ENCODE results near the gene AK1.

DNA sequence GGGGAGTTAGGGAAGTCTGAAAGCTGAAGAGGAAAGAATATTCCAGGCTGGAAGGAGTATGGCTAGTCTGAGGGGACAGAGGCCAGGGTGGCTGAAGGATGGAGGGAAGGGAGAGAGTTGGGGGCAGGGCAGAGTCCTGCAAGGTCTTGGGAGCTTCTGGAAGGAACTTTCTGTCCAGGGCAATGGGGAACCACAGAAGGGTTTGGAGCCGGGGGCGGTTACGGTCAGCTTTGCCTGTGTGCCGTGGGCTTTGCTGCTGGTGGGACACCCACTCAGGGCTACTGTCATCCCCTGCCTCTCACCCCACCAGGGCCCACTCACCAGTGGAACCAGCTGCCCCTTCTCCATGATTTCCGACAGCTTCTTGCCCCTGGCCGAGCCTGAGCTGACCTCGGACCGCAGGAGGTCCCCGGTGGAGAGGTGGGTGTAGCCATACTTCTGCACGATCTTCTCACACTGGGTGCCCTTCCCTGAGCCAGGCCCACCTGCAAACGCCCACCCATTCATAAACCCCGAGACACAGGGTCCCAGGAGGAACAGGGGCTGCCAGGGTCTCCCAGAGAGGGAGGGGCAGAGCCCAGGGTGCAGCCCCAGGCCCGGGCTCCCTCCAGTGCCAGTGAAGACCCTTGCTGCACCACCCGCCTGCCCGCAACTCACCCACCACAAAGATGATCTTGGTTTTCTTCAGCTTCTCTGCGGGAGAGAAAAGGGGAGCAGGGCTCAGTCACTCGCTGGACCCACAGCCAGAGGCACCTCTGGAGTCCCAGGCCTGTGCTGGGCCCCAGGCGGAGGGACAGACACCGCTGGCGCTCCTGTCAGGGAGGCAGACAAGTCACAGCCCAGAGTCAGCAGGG is 4.9 kb downstream of the AK1 start:
- TF ChIP-seq, protein P1, sequence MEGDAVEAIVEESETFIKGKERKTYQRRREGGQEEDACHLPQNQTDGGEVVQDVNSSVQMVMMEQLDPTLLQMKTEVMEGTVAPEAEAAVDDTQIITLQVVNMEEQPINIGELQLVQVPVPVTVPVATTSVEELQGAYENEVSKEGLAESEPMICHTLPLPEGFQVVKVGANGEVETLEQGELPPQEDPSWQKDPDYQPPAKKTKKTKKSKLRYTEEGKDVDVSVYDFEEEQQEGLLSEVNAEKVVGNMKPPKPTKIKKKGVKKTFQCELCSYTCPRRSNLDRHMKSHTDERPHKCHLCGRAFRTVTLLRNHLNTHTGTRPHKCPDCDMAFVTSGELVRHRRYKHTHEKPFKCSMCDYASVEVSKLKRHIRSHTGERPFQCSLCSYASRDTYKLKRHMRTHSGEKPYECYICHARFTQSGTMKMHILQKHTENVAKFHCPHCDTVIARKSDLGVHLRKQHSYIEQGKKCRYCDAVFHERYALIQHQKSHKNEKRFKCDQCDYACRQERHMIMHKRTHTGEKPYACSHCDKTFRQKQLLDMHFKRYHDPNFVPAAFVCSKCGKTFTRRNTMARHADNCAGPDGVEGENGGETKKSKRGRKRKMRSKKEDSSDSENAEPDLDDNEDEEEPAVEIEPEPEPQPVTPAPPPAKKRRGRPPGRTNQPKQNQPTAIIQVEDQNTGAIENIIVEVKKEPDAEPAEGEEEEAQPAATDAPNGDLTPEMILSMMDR (IDR thresholded peaks at IDR 0.05): no peak
- TF ChIP-seq FOXM1 (IDR thresholded peaks at IDR 0.05; ENCODE audit: low read depth) (no peak), RFX5 (IDR thresholded peaks at IDR 0.05; ENCODE audit: low read length) (no peak), GABPA (IDR thresholded peaks at IDR 0.05; ENCODE audit: low read depth) (no peak), RXRA (IDR thresholded peaks at IDR 0.05; ENCODE audit: borderline replicate concordance, low read depth) (no peak), EP300 (IDR thresholded peaks at IDR 0.05; ENCODE audit: borderline replicate concordance in 1 of 2, low read depth in 1 of 2, low read length in 1 of 2) (no peak)
- TF ChIP-seq, protein P2, sequence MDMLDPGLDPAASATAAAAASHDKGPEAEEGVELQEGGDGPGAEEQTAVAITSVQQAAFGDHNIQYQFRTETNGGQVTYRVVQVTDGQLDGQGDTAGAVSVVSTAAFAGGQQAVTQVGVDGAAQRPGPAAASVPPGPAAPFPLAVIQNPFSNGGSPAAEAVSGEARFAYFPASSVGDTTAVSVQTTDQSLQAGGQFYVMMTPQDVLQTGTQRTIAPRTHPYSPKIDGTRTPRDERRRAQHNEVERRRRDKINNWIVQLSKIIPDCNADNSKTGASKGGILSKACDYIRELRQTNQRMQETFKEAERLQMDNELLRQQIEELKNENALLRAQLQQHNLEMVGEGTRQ (IDR thresholded peaks at IDR 0.05; ENCODE audit: borderline replicate concordance, low read depth, low read length): no peak
